Superior temporal gyrus (tissue), 1 donor: ENCODE results near the gene PREX1.
A peak's percentile ranks its signal among the peaks of the same experiment; 100 is the strongest.
"Not testable (repeated sequence)": the region's sequence is repeated elsewhere in the genome, so short reads cannot be mapped to it uniquely, and the experiment has no call there.

Source experiments
- DNase-seq: peaks from one replicate; pipeline ENCODE4 v3.0.0-alpha.2; 2016; ENCODE audit errors: extremely low spot score

Gene PREX1

DNA sequence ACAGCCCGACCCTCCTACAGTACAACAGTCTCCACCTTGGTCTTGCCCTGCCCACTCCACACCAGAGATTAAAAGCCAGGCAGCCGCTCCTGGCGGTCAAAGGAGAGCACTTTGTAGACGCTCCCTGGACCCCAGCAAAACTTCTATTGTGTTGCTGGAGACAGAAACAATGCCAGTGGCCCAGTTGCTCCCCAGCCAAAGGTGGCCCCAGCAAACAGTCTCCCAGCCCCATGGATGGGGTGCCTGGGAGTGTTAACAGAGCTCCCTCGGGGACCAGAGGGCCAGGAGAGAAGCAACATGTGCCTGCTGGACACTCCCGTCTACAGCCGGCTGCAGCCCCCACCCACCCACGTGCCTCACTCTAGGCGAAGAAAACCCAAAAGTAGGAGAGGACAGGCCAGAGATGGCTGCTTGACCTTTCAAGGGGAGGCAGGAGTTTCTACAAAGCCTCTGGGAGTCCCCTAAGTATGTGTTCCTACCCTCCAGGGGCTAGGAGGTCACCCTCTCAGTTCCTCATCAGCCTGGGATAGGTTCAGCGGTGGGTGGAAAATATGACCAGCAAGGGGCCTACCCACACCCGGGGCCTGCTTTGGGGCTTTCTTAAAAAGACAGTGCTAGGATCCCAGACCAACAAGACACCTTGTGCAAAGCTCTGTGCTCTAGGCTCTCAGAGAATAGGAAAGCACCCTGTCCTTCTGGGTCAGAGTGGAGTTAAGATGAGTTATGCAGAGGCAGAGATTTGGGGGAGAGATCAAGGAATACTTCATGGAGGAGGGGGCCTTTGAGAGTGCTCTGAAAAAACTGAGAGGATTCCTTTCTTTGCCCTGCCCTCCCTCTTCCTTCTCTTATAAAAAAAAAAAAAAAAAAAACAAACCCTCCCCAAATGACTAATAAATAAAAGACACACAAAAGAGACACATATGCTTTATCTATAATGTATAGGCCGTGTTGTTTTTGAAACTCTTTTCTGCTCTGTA lies 19.0 kb upstream of the PREX1 start:
- peak; percentile 28 for DNase-seq

DNA sequence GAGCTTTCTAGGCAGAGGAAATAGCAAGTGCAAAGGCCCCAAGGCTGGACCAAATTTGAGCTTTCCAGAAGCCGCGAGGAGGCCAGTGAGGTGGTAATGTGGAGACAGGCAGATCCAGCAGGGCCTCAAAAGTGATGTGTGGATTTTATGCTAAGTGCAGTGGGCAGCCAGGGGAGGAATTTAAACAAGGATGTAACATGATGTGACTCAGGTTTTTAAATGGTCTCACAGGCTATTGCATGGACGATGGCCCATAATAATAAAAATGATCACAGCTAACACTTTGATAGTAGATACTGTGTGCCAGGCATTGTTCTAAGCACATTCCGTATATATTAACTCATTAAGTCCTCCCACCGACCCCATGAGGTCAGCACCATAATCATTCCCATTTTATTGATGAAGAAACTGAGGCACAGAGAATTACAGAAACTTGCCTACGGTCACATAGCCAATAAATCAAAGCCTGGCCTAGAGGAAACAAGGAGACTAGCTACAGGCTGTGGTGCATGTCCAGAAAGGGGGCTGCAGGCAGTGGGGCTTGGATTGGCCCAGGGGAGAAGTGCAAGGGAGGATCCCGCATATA lies 18.0 kb upstream of the PREX1 start:
- DNase-seq = no peak

DNA sequence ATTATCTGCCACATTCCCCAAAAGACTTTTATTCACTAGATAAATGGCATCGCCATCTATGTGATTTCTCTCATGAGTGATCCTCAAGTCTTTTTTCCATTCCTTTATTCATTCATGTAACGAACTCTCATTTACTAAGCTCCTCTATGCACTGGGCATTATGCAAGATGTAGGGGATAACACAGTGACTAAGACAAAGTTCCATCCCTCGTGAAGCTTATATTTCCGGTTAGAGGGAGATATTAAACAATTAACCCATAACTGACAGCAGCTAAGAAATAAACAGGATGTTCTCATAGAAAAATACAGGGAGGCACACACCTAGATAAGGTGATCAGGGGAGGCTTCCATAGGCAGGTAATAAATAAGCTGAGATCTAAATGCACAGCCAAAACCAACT lies 17.2 kb upstream of the PREX1 start:
- no peak for DNase-seq

DNA sequence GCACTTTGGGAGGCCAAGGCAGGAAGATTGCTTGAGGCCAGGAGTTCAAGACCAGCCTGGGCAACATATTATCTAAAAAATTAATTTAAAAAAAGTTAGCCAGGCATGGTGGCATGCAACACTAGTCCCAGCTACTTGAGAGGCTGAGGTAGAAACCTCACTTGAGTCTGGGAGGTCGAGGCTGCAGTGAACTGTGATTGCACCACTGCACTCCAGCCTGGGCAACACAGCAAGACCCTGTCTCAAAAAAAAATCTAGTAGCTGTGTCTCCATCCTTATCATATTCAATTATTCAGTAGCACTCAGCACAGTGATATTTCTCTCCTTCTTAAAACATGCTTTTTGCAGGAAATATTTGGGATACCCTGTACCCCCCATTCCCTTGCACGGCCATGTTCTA lies 16.1 kb upstream of the PREX1 start:
- DNase-seq = not testable (repeated sequence)

DNA sequence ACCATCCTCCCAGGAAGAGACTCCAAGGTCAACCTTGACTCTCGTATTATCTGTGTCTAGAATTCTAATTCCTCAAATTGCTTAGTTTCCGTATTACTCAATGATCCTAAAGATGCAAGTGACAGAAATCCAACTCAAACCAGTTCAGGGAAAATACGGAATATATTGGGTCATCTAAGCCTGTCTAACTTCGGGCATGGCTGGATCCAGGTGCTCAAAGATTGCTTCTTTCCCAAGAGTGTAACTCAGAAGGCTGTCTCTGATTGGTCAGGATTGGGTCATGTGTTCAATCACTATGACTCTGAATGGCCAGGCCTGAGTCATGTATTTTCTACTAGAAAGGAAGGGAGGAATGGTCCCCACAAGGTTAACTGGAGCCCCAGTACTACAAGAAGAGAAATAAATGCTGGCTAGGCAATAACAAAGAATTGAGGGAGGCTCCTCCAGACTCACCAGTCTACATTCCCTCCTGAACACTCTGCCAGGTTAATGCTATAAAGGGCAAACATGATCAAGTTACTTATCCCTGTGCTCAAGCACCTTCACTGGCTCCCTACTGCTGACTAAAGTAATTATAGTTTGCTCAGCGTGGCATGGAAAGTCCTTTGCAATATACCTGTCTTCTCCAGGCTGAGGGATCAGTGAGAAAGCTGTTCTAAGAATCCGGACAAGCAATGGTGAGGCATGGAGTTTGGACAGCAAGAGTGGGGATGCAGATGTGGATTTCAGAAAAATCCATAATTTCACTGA lies 15.4 kb upstream of the PREX1 start:
- DNase-seq = no peak

DNA sequence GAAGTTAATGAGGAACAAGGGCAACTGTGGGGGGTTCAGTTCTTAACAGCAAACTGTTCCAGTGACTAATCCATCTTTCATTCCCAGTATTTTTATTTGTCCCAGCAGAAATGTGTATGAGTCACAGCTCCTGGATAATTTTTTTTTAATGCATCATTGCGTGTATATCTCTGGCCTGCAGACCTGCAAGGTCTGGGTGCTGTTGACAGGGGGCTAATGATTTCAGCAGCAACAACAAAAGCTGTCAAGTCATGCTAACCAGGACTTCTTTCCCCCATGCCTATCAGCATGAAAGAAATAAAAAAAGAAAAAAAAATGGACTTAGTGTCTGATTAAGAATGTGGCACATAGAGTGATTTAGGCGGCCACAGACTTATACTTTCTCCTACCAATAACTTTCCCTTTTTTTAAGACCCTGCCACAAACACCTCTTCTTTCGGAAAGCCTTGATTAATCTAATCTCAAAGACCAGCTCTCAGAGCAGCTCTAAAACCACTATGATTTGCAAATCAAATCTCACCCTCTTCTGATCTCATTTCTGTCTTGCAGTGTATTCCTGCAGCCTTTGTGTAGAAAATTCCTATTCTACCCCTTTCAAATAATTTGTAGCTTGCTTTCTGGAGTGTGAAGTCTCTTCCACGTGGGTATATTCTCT lies 14.2 kb upstream of the PREX1 start:
- no peak for DNase-seq

DNA sequence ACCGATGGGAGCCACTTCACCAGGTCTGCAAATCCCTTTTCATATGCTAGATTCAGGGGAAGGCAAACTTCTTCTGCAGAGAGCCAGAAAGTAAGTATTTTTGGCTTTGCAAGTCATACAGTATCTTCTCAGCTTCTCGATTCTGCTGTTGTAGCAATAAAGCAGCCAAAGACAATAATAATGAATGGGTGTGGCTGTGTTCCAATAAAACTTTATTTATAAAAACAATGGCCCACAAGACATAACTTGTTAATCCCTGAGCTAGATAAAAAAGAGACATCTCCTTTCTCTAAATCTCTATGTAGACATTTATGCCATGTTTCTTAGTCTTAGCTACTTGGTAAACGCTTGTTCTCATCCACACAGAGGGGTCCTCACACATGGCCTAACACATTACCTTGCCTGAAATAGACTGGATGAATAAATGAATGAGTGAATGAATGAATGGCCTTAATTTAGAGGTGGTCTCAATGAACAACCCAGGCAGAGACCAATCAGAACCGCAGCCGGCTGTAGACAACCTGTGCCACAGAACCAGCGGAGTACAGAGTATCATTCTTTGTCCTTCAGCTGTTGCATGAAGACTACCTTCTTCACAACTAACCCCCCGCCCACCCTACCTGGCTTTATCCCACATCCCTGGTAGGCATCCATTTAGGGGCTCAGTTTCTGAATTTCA lies 13.5 kb upstream of the PREX1 start:
- DNase-seq = no peak

DNA sequence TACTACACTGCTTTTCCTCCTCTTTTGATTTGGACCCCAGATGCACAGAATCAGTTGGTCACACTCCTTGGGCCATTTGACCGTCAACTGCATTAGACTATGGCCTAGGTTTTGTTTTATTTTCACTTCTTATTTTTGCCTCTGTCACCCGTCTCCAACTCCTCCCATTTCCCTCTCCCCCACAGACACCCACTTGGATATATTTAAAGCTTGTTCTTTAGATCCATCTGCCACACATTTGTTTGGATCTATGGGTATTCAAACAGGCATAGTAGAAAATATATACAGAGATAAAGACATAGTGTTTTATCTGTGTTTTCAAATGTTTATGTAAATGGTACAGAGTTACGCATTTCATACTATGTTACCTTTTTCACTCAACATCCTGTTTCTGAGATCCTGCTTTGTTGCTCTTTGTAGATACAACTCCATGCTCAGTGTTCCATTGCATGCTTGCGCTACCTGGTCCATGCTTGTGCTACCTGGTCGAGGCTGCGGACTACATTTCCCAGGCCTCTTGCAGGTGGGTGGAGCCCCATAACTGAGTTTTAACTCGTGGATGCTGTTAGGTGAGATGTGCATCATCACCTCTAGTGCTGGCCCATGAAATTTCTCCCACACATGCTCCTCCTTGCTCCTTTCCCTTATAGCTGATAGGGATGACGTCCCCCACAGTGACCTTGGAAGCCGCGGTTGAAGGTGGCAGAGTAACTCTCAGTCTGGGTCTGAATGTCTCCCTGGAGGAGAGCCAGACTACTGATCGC lies 11.5 kb upstream of the PREX1 start:
- DNase-seq = no peak

DNA sequence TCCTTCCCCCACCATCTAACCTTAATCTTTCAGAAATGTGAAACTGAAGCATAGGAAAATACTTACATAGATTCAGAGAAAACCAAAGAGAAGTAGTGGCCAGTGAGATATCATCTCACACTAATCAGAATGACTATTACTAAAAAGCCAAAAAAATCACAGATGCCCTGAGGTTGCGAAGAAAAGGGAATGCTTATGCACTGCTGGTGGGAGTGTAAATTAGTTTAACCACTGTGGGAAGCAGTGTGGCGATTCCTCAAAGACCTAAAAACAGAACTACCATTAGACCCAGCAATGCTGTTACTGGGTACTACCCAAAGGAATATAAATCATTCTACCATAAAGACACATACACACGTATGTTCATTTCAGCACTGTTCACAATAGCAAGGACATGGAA lies 9.2 kb upstream of the PREX1 start:
- DNase-seq = no peak

DNA sequence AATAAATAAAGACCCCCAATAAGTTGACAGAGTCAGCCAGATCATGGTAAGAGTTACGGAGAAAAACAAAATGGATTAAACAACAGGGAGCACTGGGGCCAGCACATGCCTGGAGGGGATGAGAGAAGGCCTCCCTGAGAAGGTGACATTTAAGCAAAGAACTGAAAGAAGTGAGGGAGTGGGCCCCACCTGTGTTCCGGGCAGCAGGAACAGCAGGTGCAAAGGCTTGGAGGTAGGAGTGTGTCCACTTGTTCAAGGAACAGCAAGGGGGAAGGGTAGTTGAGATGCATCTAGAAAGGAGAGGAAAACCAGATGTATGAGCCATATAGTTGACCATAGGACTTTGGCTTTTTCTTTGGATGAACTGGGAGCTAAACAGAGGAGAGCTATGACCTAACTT lies 7.6 kb upstream of the PREX1 start:
- no peak for DNase-seq

DNA sequence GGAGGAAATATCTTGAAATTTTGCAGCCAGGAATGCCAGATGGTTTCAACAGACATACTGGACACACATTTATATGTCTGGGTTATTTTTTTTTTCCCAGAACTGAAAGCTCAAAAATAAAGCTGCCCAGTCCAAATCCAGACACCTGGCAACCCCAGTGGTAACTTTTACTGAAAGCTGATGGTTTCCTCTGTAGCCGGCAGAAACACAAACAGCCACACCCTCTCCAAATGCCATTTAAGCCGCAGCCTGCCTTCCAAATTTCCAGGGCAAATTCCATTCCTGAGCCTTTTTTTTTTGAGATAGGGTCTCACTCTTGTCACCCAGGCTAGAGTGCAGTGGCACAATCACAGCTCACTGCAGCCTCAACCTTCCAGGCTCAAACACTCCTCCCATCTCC lies 6.5 kb upstream of the PREX1 start:
- DNase-seq = no peak

DNA sequence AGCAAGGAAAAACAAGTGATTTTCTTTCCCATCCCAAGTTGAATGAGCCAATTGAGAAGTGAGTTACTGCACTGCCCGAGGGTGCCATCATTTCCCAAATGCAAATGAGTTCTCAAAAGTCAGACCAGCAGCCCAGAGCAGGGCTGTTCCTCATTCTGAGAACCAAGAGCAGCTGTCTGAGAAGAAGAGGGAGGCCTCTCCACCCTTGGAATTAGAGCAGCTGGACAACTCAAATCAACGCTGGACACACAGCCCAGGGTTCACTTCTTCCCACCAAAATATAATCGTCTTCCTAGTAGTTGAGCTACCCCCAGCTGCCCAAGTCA lies 4.6 kb upstream of the PREX1 start:
- DNase-seq = no peak

DNA sequence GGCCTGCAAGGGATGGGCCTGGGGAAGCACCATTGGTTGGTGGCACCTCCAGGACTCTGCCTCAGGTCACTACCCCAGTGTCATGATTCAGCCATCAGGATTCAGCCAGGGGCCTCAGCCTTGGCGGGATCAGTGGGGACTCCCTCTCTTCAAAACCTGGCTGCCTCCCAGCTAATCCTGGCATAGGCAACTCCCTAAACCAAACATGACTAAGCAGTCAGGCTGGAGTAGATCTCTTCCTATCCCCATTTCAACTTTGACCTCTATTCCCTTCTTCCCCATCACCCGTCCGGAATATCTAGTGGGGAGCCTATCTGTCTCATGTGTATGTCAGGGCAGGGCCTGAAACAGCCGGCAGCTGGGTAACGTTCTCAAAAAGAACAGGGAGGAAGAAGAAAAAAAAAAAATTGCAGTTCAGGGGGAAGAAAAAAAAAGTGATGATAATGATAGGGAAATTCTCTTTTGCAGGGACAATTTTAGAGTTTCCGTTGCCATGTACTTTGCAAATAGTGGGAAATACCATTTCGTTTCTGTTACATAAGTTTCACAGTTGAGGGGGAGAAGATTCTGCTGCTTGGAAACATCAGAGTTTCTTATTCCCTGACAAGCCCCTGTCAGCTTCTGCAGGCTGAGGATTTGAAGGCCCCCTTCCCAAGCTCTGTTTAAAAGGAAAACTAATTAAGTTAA lies 4.1 kb upstream of the PREX1 start:
- peak; percentile 68 for DNase-seq

DNA sequence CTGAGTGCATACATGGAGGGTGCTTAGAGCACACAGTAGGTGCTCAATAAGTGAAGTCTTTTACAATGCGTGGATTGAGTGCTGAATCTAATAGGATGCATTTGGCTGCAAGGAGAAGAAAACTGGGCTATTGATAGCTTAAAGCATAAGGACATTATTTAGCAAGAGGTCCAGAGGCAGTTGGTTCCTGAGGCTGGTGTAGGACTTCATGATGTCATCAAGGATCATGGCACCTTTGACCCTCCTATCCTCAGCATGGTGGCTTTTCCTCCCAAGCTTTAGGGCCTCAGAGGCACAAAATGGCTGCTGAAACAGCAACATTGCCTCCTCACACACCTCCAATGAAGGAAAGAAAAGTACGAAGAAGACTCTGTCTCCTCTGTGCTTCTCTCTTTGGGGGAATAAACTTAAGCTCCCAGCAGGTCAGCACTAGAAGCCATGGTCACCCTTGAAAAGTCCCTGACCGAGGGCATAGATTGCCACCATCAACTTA lies 3.1 kb upstream of the PREX1 start:
- DNase-seq = no peak

DNA sequence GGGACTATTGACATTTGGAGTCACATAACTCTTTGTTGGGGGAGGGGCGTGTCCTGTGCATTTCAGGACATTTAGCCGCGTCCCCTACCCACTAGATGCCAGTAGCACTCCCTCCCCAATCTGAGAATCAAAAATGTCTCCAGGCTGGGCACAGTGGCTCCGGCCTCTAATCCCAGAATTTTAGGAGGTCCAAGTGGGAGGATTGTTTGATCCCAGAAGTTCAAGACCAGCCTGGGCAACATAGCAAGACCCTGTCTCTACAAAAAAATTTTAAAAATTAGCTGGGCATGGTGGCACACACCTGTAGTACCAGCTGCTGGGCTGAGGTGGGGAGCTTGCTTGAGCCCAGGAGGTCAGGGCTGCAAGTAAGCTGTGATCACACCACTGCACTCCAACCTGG lies 2.1 kb upstream of the PREX1 start:
- no peak for DNase-seq

DNA sequence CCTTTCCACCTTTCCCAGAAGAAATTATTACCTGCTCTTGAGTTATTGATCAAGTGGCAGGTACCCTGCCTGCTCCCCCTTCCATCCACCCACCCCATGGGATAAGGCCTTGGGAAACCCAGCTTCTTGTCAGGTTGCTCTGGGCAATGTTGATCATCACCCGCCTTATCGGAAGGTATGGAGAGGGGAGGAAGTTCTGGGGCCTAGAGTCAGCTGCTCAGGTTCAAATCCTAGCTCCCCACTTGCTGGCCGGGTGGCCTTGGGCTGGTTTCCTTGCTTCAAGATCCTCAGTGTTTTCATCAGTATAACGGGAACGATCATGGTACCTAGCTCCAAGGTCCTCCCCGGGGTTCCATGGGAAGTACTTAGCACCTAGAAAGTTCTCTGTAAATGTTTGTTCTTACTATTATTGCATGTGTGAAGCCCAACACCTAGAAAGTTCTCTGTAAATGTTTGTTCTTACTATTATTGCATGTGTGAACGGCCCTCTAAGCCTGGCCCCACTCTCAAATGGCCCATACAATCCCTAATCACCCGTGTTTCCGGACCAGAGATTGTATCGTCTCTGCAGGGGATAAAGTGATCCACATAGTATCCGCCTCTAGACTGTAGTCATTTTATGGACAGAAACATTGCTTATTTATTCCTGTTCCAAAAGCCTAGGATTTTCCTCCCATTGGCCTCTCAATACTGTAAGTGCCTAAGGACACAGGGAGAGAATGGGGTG lies 1.1 kb upstream of the PREX1 start:
- no peak for DNase-seq

DNA sequence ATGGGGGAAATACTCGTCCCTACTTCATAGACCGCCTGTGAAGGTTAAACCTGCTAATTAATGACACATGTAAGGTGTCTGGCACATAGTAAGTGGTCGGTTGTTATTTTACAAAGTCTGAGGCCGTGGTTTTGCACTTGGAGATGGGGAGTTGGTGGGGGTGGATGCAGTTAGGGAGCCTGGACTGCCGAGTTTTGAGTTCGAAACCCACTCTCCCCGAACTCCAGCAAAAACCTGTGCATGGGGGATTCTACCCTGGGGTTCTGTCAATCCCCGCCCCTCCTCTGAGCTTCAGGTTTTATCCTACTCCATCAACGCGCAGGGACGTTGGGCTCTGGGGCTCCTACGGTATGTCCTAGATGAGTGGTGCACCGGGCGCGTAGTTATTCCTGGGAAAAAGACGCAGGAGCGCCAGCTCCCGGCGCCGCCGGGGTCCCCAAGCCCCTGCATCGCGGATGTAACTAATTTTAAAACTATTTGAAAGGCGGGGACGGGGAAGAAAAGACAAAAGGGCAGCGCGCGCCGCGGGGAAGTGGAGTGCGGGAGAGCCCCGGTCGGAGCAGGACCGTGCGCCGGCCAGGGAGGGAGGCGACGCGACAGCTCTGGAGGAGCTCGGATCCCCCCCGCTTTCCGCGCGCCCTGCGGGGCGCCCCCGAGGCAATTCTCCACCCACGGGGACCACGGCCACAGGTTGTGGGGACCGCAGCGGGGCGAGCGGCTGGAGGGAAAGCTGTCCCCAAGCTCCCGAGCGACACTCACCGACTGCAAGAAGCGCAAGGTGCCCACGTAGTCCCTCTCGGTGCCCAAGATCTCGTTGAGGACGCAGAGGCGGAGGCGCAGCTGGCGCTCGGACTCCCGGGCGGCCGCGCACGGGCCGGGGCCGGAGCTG lies 672 bp downstream of the PREX1 start:
- no peak for DNase-seq

DNA sequence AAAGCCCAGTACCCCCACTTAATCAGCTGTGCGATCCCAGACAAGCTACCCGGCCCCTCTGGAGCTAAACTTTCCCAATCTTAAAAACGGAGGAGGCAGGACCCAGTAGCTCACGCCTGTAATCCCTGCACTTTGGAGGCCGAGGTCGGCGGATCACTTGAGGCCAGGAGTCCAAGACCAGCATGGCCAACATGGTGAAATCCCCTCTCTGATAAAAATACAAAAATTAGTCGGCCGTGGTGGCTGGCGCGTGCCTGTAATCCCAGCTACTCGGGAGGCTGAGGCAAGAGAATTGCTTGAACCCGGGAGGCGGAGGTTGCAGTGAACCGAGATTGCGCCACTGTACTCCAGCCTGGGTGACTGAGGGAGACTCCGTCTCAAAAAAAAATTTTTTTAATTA lies 1.3 kb downstream of the PREX1 start:
- not testable (repeated sequence) for DNase-seq
